ENCODE measurements around the gene TRPM7.
A peak's percentile ranks its signal among the peaks of the same experiment; 100 is the strongest.

TRPM7 gene

GRCh38 chr15:50558012-50558411 lies 128.6 kb downstream of the TRPM7 start:
- FAIRE-seq, result no peak

- FAIRE-seq, result no peak
These were observed 129.8 kb downstream of the TRPM7 start for GRCh38 chr15:50556642-50557371.

GRCh38 chr15:50552238-50552637 lies 134.4 kb downstream of the TRPM7 start:
- FAIRE-seq, result no peak

- no peak for FAIRE-seq
These were observed 137.3 kb downstream of the TRPM7 start for GRCh38 chr15:50549326-50549725.

- no peak for FAIRE-seq
These were observed 140.0 kb downstream of the TRPM7 start, which contains the start of gene USP50 for GRCh38 chr15:50546566-50546965. TSS of gene USP50 (minus strand) at chr15:50546666. CDS start at chr15:50546525, 141 bp downstream.

- FAIRE-seq, result no peak
These were observed 142.2 kb downstream of the TRPM7 start for GRCh38 chr15:50544368-50544767.

- no peak for FAIRE-seq
These were observed 143.0 kb downstream of the TRPM7 start for GRCh38 chr15:50543556-50543955.

- FAIRE-seq, result no peak
These were observed 143.7 kb downstream of the TRPM7 start for GRCh38 chr15:50542887-50543210.

- FAIRE-seq, result peak; percentile 43
These were observed 154.8 kb downstream of the TRPM7 start for GRCh38 chr15:50531766-50532165.

- FAIRE-seq, result no peak
These were observed 155.4 kb downstream of the TRPM7 start for GRCh38 chr15:50531163-50531562.

- FAIRE-seq, result peak; percentile 15
These were observed 162.7 kb downstream of the TRPM7 start for GRCh38 chr15:50523851-50524251.

GRCh38 chr15:50519740-50520425 lies 166.7 kb downstream of the TRPM7 start:
- no peak for FAIRE-seq

- FAIRE-seq, result no peak
These were observed 173.6 kb downstream of the TRPM7 start for GRCh38 chr15:50513001-50513400.
